IMR-90 (cell line): ENCODE data around the gene ACTRT2. TPM values are rescaled to one million over a fixed set of nuclear protein-coding genes. Genes with fewer than 3 reads are reported as not detected.

Experiments
- ATAC-seq: fragments of 200-7000 bp; cut with Tn5 transposase; 2 replicates; pipeline ENCODE4 v1.9.1; 2020; ENCODE audit warnings: low read depth, mild to moderate bottlenecking, moderate library complexity
- BruUV-seq: library from RNA; stranded (reverse); fragments of 400-500 nt; replicated peaks from 2 replicates; lab custom pipeline; 2021; lab: Mats Ljungman, UMichigan
- CTCF ChIA-PET: fragments of 300-600 bp; formaldehyde crosslinking; extraction: SDS; loops from one replicate; lab custom pipeline; 2021; ENCODE audit warnings: antibody characterized with exemption; lab: Yijun Ruan, JAX
- POLR2A ChIA-PET: fragments of 300-600 bp; sonication (Branson Sonifier 250); formaldehyde crosslinking; loops from one replicate; lab custom pipeline; 2022; ENCODE audit warnings: antibody characterized with exemption; ENCODE audit not compliant: unreplicated experiment; lab: Charles Lee
- DNase-seq: peaks from one replicate; pipeline ENCODE4 v3.0.0; 2013
- H2AFZ ChIP-seq: replicated peaks from 2 replicates; pipeline ENCODE3; 2013; ENCODE audit warnings: low read length, mild to moderate bottlenecking; ENCODE audit not compliant: poor library complexity
- H2AK5ac ChIP-seq: 2 replicates; pipeline ENCODE4 v1.6.1; 2013; ENCODE audit warnings: low read depth, low read length, inconsistent platforms
- H2AK9ac ChIP-seq: replicated peaks from 2 replicates; pipeline ENCODE3; 2013; ENCODE audit warnings: mild to moderate bottlenecking, low read depth, low read length, moderate library complexity; ENCODE audit not compliant: poor library complexity
- H2BK120ac ChIP-seq: 2 replicates; pipeline ENCODE4 v1.6.1; 2013; ENCODE audit warnings: low read depth, low read length, inconsistent platforms
- H2BK15ac ChIP-seq: 3 replicates; pipeline ENCODE4 v1.6.1; 2013; ENCODE audit warnings: low read depth, low read length, inconsistent platforms
- H2BK20ac ChIP-seq: 2 replicates; pipeline ENCODE4 v1.6.1; 2013; ENCODE audit warnings: low read depth, mild to moderate bottlenecking, inconsistent platforms, low read length, moderate library complexity
- H2BK5ac ChIP-seq: 2 replicates; pipeline ENCODE4 v1.6.1; 2013; ENCODE audit warnings: mild to moderate bottlenecking, low read depth, low read length, inconsistent platforms; ENCODE audit not compliant: poor library complexity, severe bottlenecking
- H3K14ac ChIP-seq: replicated peaks from 2 replicates; pipeline ENCODE4 v1.6.1; 2013; ENCODE audit warnings: low read depth, low read length, inconsistent platforms
- H3K18ac ChIP-seq: 2 replicates; pipeline ENCODE4 v1.6.1; 2013; ENCODE audit warnings: low read depth, low read length, control low read depth
- H3K23ac ChIP-seq: 2 replicates; pipeline ENCODE4 v1.6.1; 2013; ENCODE audit warnings: low read depth, low read length, inconsistent platforms
- H3K27ac ChIP-seq: 2 replicates; pipeline ENCODE4 v1.5.1; 2013; ENCODE audit warnings: mild to moderate bottlenecking, control low read depth, low read length; ENCODE audit not compliant: insufficient read depth
- H3K27me3 ChIP-seq: 2 replicates; pipeline ENCODE4 v1.6.1; 2013; ENCODE audit warnings: low read length; ENCODE audit not compliant: control insufficient read depth, insufficient read depth
- H3K36me3 ChIP-seq: 2 replicates; pipeline ENCODE4 v1.6.1; 2013; ENCODE audit warnings: low read length, mixed read lengths; ENCODE audit not compliant: control insufficient read depth, insufficient read depth
- H3K4ac ChIP-seq: 2 replicates; pipeline ENCODE4 v1.6.1; 2013; ENCODE audit warnings: low read depth, low read length, inconsistent platforms
- H3K4me1 ChIP-seq: 2 replicates; pipeline ENCODE4 v1.6.1; 2013; ENCODE audit warnings: low read length, mixed read lengths; ENCODE audit not compliant: control insufficient read depth, insufficient read depth
- H3K4me2 ChIP-seq: 2 replicates; pipeline ENCODE4 v1.6.1; 2013; ENCODE audit warnings: low read depth, mild to moderate bottlenecking, control low read depth, low read length, moderate library complexity
- H3K4me3 ChIP-seq: 2 replicates; pipeline ENCODE4 v1.5.1; 2013; ENCODE audit warnings: low read depth, mild to moderate bottlenecking, control low read depth, low read length, moderate library complexity; ENCODE audit not compliant: insufficient read depth
- H3K56ac ChIP-seq: 2 replicates; pipeline ENCODE4 v1.6.1; 2013; ENCODE audit warnings: low read length, inconsistent platforms; ENCODE audit not compliant: insufficient read depth; ENCODE audit errors: extremely low read depth
- H3K79me1 ChIP-seq, 2 experiments: 2 replicates each; pipeline ENCODE4 v1.6.1; 2013; ENCODE audit warnings: low read length in 2 of 2, inconsistent platforms in 1 of 2, low read depth in 1 of 2
- H3K9ac ChIP-seq: 2 replicates; pipeline ENCODE4 v1.6.1; 2013; ENCODE audit warnings: low read depth, low read length, control low read depth
- H3K9me1 ChIP-seq: 2 replicates; pipeline ENCODE4 v1.6.1; 2013; ENCODE audit warnings: low read length, inconsistent platforms; ENCODE audit not compliant: insufficient read depth
- H3K9me3 ChIP-seq: 2 replicates; pipeline ENCODE4 v1.6.1; 2013; ENCODE audit warnings: low read length; ENCODE audit not compliant: control insufficient read depth, insufficient read depth
- H4K20me1 ChIP-seq: 2 replicates; pipeline ENCODE4 v1.6.1; 2013; ENCODE audit warnings: low read length, inconsistent platforms; ENCODE audit not compliant: insufficient read depth
- H4K5ac ChIP-seq: 2 replicates; pipeline ENCODE4 v1.6.1; 2013; ENCODE audit warnings: mild to moderate bottlenecking, low read depth, low read length, control low read depth
- H4K8ac ChIP-seq, 2 experiments: 2 replicates each; pipeline ENCODE4 v1.6.1; 2013; ENCODE audit warnings: low read depth in 2 of 2, low read length in 2 of 2, control low read depth in 1 of 2, inconsistent platforms in 1 of 2
- H4K91ac ChIP-seq: 2 replicates; pipeline ENCODE4 v1.6.1; 2013; ENCODE audit warnings: low read depth, low read length, inconsistent platforms; ENCODE audit not compliant: insufficient read depth
- BHLHE40 ChIP-seq: fragments of 150-350 bp; IDR thresholded peaks from 2 replicates; pipeline ENCODE4 v1.6.1; 2016; ENCODE audit warnings: mild to moderate bottlenecking, low read depth, low read length
- CEBPB ChIP-seq: IDR thresholded peaks from 2 replicates; pipeline ENCODE4 v1.6.1; 2012; ENCODE audit warnings: low read depth, low read length, improper control_type of control experiment
- CHD1 ChIP-seq: IDR thresholded peaks from 2 replicates; pipeline ENCODE4 v1.6.1; 2012; ENCODE audit warnings: low read depth, low read length, improper control_type of control experiment
- FOS ChIP-seq: fragments of 150-350 bp; IDR thresholded peaks from 2 replicates; pipeline ENCODE4 v1.6.1; 2016; ENCODE audit warnings: low read depth, low read length
- MAFK ChIP-seq: IDR thresholded peaks from 2 replicates; pipeline ENCODE4 v1.6.1; 2012; ENCODE audit warnings: low read depth, low read length, improper control_type of control experiment
- MAZ ChIP-seq: IDR thresholded peaks from 2 replicates; pipeline ENCODE4 v1.6.1; 2012; ENCODE audit warnings: low read depth, mild to moderate bottlenecking, low read length, improper control_type of control experiment, moderate library complexity, borderline replicate concordance
- MXI1 ChIP-seq: IDR thresholded peaks from 2 replicates; pipeline ENCODE4 v1.6.1; 2012; ENCODE audit warnings: low read depth, mild to moderate bottlenecking, low read length, moderate library complexity, borderline replicate concordance
- NFE2L2 ChIP-seq: fragments of 150-350 bp; IDR thresholded peaks from 2 replicates; pipeline ENCODE4 v1.6.1; 2016; ENCODE audit warnings: low read depth, mild to moderate bottlenecking, low read length
- POLR2A ChIP-seq: IDR thresholded peaks from 2 replicates; pipeline ENCODE4 v1.6.1; 2012; ENCODE audit warnings: mild to moderate bottlenecking, low read depth, low read length
- RAD21 ChIP-seq: IDR thresholded peaks from 2 replicates; pipeline ENCODE4 v1.6.1; 2012; ENCODE audit warnings: low read length, improper control_type of control experiment
- RCOR1 ChIP-seq: IDR thresholded peaks from 2 replicates; pipeline ENCODE4 v1.6.1; 2012; ENCODE audit warnings: mild to moderate bottlenecking, low read length, improper control_type of control experiment; ENCODE audit not compliant: insufficient replicate concordance
- RFX5 ChIP-seq: IDR thresholded peaks from 2 replicates; pipeline ENCODE4 v1.8.0; 2012; ENCODE audit warnings: low read depth, mild to moderate bottlenecking, low read length, moderate library complexity
- SMC3 ChIP-seq: fragments of 150-350 bp; IDR thresholded peaks from 2 replicates; pipeline ENCODE4 v1.6.1; 2016; ENCODE audit warnings: low read depth, mild to moderate bottlenecking, antibody characterized with exemption, low read length, moderate library complexity
- WGBS, 2 experiments: methylation state at CpG; one replicate each; pipeline versions ENCODE4 v1.1.5 to v1.1.7; 2013; ENCODE audit warnings: missing lambda C conversion rate in 2 of 2; ENCODE audit not compliant: insufficient read length in 1 of 2; ENCODE audit errors: extremely low coverage in 2 of 2; 5-methylcytosine and 5-hydroxymethylcytosine counted together
- dilution Hi-C: fragments of 300-500 bp; cut with HindIII; formaldehyde crosslinking; loops from one replicate; pipeline ENCODE4 v1.14.3; 2018; ENCODE audit warnings: low sequenced_read_pairs; ENCODE audit not compliant: unreplicated experiment
- in situ Hi-C: fragments of 300-500 bp; cut with MboI; formaldehyde crosslinking; loops from 3 replicates; pipeline ENCODE4 v1.14.3; 2019; ENCODE audit warnings: low sequenced_read_pairs, inconsistent platforms, mixed read lengths
- intact Hi-C: fragments of 100-400 bp; cut with micrococcal nuclease; formaldehyde crosslinking; loops from 2 replicates; pipeline ENCODE4 v1.10.0; 2022
- polyA plus RNA-seq, 3 experiments: library from polyadenylated mRNA; depleted of rRNA; stranded (reverse); fragments of >200 nt; gene quantifications; 2 replicates each; pipeline ENCODE4 v1.2.3, GENCODE V29; 2012; ENCODE audit warnings: low replicate concordance in 1 of 3
- total RNA-seq: library from RNA; depleted of rRNA; stranded (reverse); fragments of >200 nt; gene quantifications from 2 replicates; pipeline ENCODE4 v1.2.3, GENCODE V29; 2012
- TF ChIP-seq, protein P1 (sequence below): conservative IDR thresholded peaks from 2 replicates; pipeline ENCODE4 v1.5.1; 2012; ENCODE audit warnings: mild to moderate bottlenecking, low read depth, low read length, improper control_type of control experiment
- TF ChIP-seq, protein P2 (sequence below): fragments of 150-350 bp; IDR thresholded peaks from 2 replicates; pipeline ENCODE4 v1.6.1; 2016; ENCODE audit warnings: low read depth, mild to moderate bottlenecking, low read length, moderate library complexity, borderline replicate concordance
- TF ChIP-seq, protein P3 (sequence below): fragments of 150-350 bp; IDR thresholded peaks from 2 replicates; pipeline ENCODE4 v1.6.1; 2017; ENCODE audit warnings: mild to moderate bottlenecking, antibody characterized with exemption, low read length, low read depth

ACTRT2 gene
- total and polyA plus RNA-seq, 2 of the 4 experiments (the other 2 are of a cell fraction), result not detected

DNA sequence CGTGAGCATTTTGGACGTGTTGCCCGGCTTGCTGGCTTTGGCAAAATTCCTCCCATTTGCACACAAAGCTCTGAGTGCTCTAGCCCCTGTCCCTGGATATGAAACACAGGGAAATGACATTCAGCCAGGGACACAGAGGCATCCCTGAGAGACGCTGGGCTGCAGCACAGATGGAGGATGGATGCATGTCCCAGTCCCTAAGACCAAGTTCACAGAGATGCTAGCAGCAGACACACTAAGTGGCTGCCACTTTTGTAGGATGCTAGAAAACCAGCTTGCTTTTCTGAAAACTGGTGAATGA, 12.5 kb downstream of the ACTRT2 start:
- Histone ChIP-seq H2BK15ac (no peak overlapping the region), H4K5ac (no peak overlapping the region), H3K18ac (no peak overlapping the region), H4K8ac (no peak overlapping the region), H3K4me3 (no peak overlapping the region), H2BK120ac (no peak overlapping the region), H2BK20ac (no peak overlapping the region), H3K9ac (no peak overlapping the region), H2AFZ (no peak overlapping the region), H3K4me2 (no peak overlapping the region), H2AK5ac (no peak overlapping the region), H3K4me1 (no peaks in the 10 kb centered on the region), H2BK5ac (no peak overlapping the region), H3K14ac (no peak overlapping the region), H3K9me1 (no peaks in the 10 kb centered on the region), H2AK9ac (no peak overlapping the region), H4K20me1 (no peaks in the 10 kb centered on the region), H3K56ac (no peak overlapping the region), H3K9me3 (peaks cover 51% of the 10 kb centered on the region), H3K4ac (no peak overlapping the region), H3K27ac (no peak overlapping the region), H3K36me3 (no peaks in the 10 kb centered on the region), H3K79me1 (no peaks in the 10 kb centered on the region), H3K27me3 (no peaks in the 10 kb centered on the region), H4K91ac (no peak overlapping the region), H3K23ac (no peak overlapping the region)
- dilution Hi-C loops (no loop called here), intact Hi-C loops (no loop called here), in situ Hi-C loops (no loop called here)
- DNase-seq (no peak), ATAC-seq (no peak)
- POLR2A ChIA-PET, result no interaction called here
- TF ChIP-seq RAD21, result no peak
- no peak for TF ChIP-seq MXI1
- TF ChIP-seq, protein P1, sequence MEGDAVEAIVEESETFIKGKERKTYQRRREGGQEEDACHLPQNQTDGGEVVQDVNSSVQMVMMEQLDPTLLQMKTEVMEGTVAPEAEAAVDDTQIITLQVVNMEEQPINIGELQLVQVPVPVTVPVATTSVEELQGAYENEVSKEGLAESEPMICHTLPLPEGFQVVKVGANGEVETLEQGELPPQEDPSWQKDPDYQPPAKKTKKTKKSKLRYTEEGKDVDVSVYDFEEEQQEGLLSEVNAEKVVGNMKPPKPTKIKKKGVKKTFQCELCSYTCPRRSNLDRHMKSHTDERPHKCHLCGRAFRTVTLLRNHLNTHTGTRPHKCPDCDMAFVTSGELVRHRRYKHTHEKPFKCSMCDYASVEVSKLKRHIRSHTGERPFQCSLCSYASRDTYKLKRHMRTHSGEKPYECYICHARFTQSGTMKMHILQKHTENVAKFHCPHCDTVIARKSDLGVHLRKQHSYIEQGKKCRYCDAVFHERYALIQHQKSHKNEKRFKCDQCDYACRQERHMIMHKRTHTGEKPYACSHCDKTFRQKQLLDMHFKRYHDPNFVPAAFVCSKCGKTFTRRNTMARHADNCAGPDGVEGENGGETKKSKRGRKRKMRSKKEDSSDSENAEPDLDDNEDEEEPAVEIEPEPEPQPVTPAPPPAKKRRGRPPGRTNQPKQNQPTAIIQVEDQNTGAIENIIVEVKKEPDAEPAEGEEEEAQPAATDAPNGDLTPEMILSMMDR, result no peak
- TF ChIP-seq BHLHE40, result no peak
- TF ChIP-seq MAZ, result no peak
- TF ChIP-seq, protein P2, sequence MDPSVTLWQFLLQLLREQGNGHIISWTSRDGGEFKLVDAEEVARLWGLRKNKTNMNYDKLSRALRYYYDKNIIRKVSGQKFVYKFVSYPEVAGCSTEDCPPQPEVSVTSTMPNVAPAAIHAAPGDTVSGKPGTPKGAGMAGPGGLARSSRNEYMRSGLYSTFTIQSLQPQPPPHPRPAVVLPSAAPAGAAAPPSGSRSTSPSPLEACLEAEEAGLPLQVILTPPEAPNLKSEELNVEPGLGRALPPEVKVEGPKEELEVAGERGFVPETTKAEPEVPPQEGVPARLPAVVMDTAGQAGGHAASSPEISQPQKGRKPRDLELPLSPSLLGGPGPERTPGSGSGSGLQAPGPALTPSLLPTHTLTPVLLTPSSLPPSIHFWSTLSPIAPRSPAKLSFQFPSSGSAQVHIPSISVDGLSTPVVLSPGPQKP, result no peak
- TF ChIP-seq NFE2L2, result no peak
- no peak for TF ChIP-seq RFX5
- TF ChIP-seq SMC3, result no peak
- no peak for TF ChIP-seq FOS
- TF ChIP-seq RCOR1, result no peak
- TF ChIP-seq CEBPB, result no peak
- TF ChIP-seq POLR2A, result no peak
- no peak for TF ChIP-seq CHD1
- TF ChIP-seq, protein P3, sequence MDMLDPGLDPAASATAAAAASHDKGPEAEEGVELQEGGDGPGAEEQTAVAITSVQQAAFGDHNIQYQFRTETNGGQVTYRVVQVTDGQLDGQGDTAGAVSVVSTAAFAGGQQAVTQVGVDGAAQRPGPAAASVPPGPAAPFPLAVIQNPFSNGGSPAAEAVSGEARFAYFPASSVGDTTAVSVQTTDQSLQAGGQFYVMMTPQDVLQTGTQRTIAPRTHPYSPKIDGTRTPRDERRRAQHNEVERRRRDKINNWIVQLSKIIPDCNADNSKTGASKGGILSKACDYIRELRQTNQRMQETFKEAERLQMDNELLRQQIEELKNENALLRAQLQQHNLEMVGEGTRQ, result no peak
- TF ChIP-seq MAFK, result no peak
- 20% methylated on average over 1 of the region's 4 CpGs; no CpG with 5 or more reads in 1 of the 2 experiments for WGBS, 2 experiments
- CTCF ChIA-PET, result no interaction called here
- no TSS peak for BruUV-seq
